Measurements from ENCODE around the gene PTPRM. TPM values are rescaled to one million over a fixed set of nuclear protein-coding genes. Genes with fewer than 3 reads are reported as not detected.

PTPRM gene
- polyA plus RNA-seq, 1 donor (not counting 4 experiments of a cell fraction or from before 2014, with no cell fraction given): 54.5 TPM

GRCh38 chr18:8455661-8456614 is 888.8 kb downstream of the PTPRM start:
- Histone ChIP-seq H3K27me3 (ENCODE audit: control insufficient read depth, extremely low read depth, insufficient read depth, low read length) (no peaks in the 10 kb centered on the region), H3K9ac (ENCODE audit: control insufficient read depth, extremely low read depth, insufficient read depth, low read length) (no peak overlapping the region), H3K36me3 (ENCODE audit: control insufficient read depth in 2 of 2, extremely low read depth in 1 of 2, insufficient read depth in 2 of 2, low read length in 2 of 2) (no peaks in the 10 kb centered on the region), H2AFZ (ENCODE audit: control insufficient read depth, low read length) (no peak overlapping the region), H3K79me2 (ENCODE audit: control insufficient read depth, insufficient read depth, low read length) (no peaks in the 10 kb centered on the region), H4K20me1 (ENCODE audit: control insufficient read depth, extremely low read depth, insufficient read depth, low read length) (no peaks in the 10 kb centered on the region), H3K9me3 (ENCODE audit: control insufficient read depth, low read depth, low read length) (no peaks in the 10 kb centered on the region), H3K4me2 (ENCODE audit: control insufficient read depth, extremely low read depth, insufficient read depth, low read depth, low read length) (no peak overlapping the region), H3K27ac (ENCODE audit: control insufficient read depth, insufficient read depth, low read length) (no peak overlapping the region), H3K9me1 (ENCODE audit: control insufficient read depth, extremely low read depth, insufficient read depth, low read length) (no peaks in the 10 kb centered on the region), H3K4me3 (ENCODE audit: control insufficient read depth in 2 of 3, extremely low read depth in 1 of 3, insufficient read depth in 2 of 3, low read depth in 1 of 3, low read length in 3 of 3) (no peak overlapping the region), H3K4me1 (ENCODE audit: control insufficient read depth, extremely low read depth, insufficient read depth, low read length) (peaks cover 4% of the 10 kb centered on the region)
- DNase-seq (ENCODE audit: low read depth, low spot score) (no peak), FAIRE-seq (no peak)
- TF ChIP-seq EZH2 (IDR thresholded peaks at IDR 0.05; ENCODE audit: low read length) (no peak), CTCF (optimal IDR thresholded peaks at IDR 0.05 in 1 of 3, IDR thresholded peaks at IDR 0.05 in 1 of 3, conservative IDR thresholded peaks at IDR 0.05 in 1 of 3; ENCODE audit: extremely low read depth in 1 of 3, insufficient read depth in 2 of 3, low read length in 3 of 3) (no peak)
- dilution Hi-C loops (cut with MboI; ENCODE audit: extremely low pct_ligation_motif_present, low sequenced_read_pairs): no loop called here

Small RNA genes lying within 50 kb of the gene (small RNA-seq; reads per million reads assigned to genes)
- gene AP001094.1 (ENCODE audit: insufficient read length in 3 of 3, low read depth in 3 of 3, low replicate concordance in 1 of 3) (0 reads per million in 3 experiments), gene RF00012 (ENCODE audit: insufficient read length in 3 of 3, low read depth in 3 of 3, low replicate concordance in 1 of 3) (0 reads per million in 3 experiments)
